ENCODE data around the gene SDC1.

The SDC1 gene

GRCh38 chr2:20175931-20176330 is 49.0 kb downstream of the SDC1 start:
- Histone ChIP-seq H3K4me3 (ENCODE audit: low read length) (no peak overlapping the region), H3K27ac (ENCODE audit: low read length) (no peak overlapping the region), H3K27me3 (ENCODE audit: control insufficient read depth, insufficient read depth, low read length) (no peaks in the 10 kb centered on the region), H3K4me1 (ENCODE audit: control insufficient read depth, insufficient read depth, low read length) (peaks cover 4% of the 10 kb centered on the region), H3K36me3 (ENCODE audit: control insufficient read depth, insufficient read depth, low read length) (no peaks in the 10 kb centered on the region), H3K9me3 (ENCODE audit: control insufficient read depth, insufficient read depth, low read length) (no peaks in the 10 kb centered on the region)
- no peak for DNase-seq (ENCODE audit: low read depth, low spot score)
- WGBS (ENCODE audit: insufficient coverage, insufficient read length): 100% methylated on average over 1 of the region's 3 CpGs

- H3K27me3 ChIP-seq (ENCODE audit: control insufficient read depth, insufficient read depth, low read length): no peaks in the 10 kb centered on the region
- H3K27ac ChIP-seq (ENCODE audit: low read length): no peak overlapping the region
- no peak for DNase-seq (ENCODE audit: low read depth, low spot score)
- peaks cover 3% of the 10 kb centered on the region for H3K4me1 ChIP-seq (ENCODE audit: control insufficient read depth, insufficient read depth, low read length)
- WGBS (ENCODE audit: insufficient coverage, insufficient read length): no CpG with 5 or more reads among the region's 8 CpGs
- H3K9me3 ChIP-seq (ENCODE audit: control insufficient read depth, insufficient read depth, low read length): no peaks in the 10 kb centered on the region
- no peaks in the 10 kb centered on the region for H3K36me3 ChIP-seq (ENCODE audit: control insufficient read depth, insufficient read depth, low read length)
- H3K4me3 ChIP-seq (ENCODE audit: low read length): no peak overlapping the region
These were observed 49.7 kb downstream of the SDC1 start for GRCh38 chr2:20175267-20175666.

GRCh38 chr2:20174410-20174809 is 50.5 kb downstream of the SDC1 start:
- Histone ChIP-seq H3K27me3 (ENCODE audit: control insufficient read depth, insufficient read depth, low read length) (no peaks in the 10 kb centered on the region), H3K4me3 (ENCODE audit: low read length) (no peak overlapping the region), H3K4me1 (ENCODE audit: control insufficient read depth, insufficient read depth, low read length) (peaks cover 5% of the 10 kb centered on the region), H3K27ac (ENCODE audit: low read length) (no peak overlapping the region), H3K9me3 (ENCODE audit: control insufficient read depth, insufficient read depth, low read length) (no peaks in the 10 kb centered on the region), H3K36me3 (ENCODE audit: control insufficient read depth, insufficient read depth, low read length) (no peaks in the 10 kb centered on the region)
- DNase-seq (ENCODE audit: low read depth, low spot score): no peak
- WGBS (ENCODE audit: insufficient coverage, insufficient read length): no CpG with 5 or more reads among the region's 2 CpGs

- no peak for DNase-seq (ENCODE audit: low read depth, low spot score)
- H3K9me3 ChIP-seq (ENCODE audit: control insufficient read depth, insufficient read depth, low read length): no peaks in the 10 kb centered on the region
- H3K27me3 ChIP-seq (ENCODE audit: control insufficient read depth, insufficient read depth, low read length): no peaks in the 10 kb centered on the region
- WGBS (ENCODE audit: insufficient coverage, insufficient read length): no CpG with 5 or more reads among the region's 14 CpGs
- peaks cover 7% of the 10 kb centered on the region for H3K4me1 ChIP-seq (ENCODE audit: control insufficient read depth, insufficient read depth, low read length)
- H3K27ac ChIP-seq (ENCODE audit: low read length): no peak overlapping the region
- no peak overlapping the region for H3K4me3 ChIP-seq (ENCODE audit: low read length)
- no peaks in the 10 kb centered on the region for H3K36me3 ChIP-seq (ENCODE audit: control insufficient read depth, insufficient read depth, low read length)
These were observed 51.2 kb downstream of the SDC1 start for GRCh38 chr2:20173496-20174402.

- no peak for DNase-seq (ENCODE audit: low read depth, low spot score)
- WGBS (ENCODE audit: insufficient coverage, insufficient read length): no CpG with 5 or more reads among the region's 5 CpGs
- H3K27ac ChIP-seq (ENCODE audit: low read length): no peak overlapping the region
- H3K4me3 ChIP-seq (ENCODE audit: low read length): no peak overlapping the region
- no peaks in the 10 kb centered on the region for H3K27me3 ChIP-seq (ENCODE audit: control insufficient read depth, insufficient read depth, low read length)
- H3K9me3 ChIP-seq (ENCODE audit: control insufficient read depth, insufficient read depth, low read length): no peaks in the 10 kb centered on the region
- no peaks in the 10 kb centered on the region for H3K36me3 ChIP-seq (ENCODE audit: control insufficient read depth, insufficient read depth, low read length)
- H3K4me1 ChIP-seq (ENCODE audit: control insufficient read depth, insufficient read depth, low read length): peaks cover 7% of the 10 kb centered on the region
These were observed 51.9 kb downstream of the SDC1 start for GRCh38 chr2:20173064-20173463.

GRCh38 chr2:20172273-20173055 is 52.5 kb downstream of the SDC1 start:
- H3K4me1 ChIP-seq (ENCODE audit: control insufficient read depth, insufficient read depth, low read length): peaks cover 7% of the 10 kb centered on the region
- H3K36me3 ChIP-seq (ENCODE audit: control insufficient read depth, insufficient read depth, low read length): no peaks in the 10 kb centered on the region
- no peaks in the 10 kb centered on the region for H3K27me3 ChIP-seq (ENCODE audit: control insufficient read depth, insufficient read depth, low read length)
- H3K4me3 ChIP-seq (ENCODE audit: low read length): no peak overlapping the region
- no CpG with 5 or more reads among the region's 13 CpGs for WGBS (ENCODE audit: insufficient coverage, insufficient read length)
- no peak for DNase-seq (ENCODE audit: low read depth, low spot score)
- no peak overlapping the region for H3K27ac ChIP-seq (ENCODE audit: low read length)
- no peaks in the 10 kb centered on the region for H3K9me3 ChIP-seq (ENCODE audit: control insufficient read depth, insufficient read depth, low read length)

- Histone ChIP-seq H3K4me3 (ENCODE audit: low read length) (no peak overlapping the region), H3K9me3 (ENCODE audit: control insufficient read depth, insufficient read depth, low read length) (no peaks in the 10 kb centered on the region), H3K27ac (ENCODE audit: low read length) (no peak overlapping the region), H3K4me1 (ENCODE audit: control insufficient read depth, insufficient read depth, low read length) (peaks cover 7% of the 10 kb centered on the region), H3K27me3 (ENCODE audit: control insufficient read depth, insufficient read depth, low read length) (no peaks in the 10 kb centered on the region), H3K36me3 (ENCODE audit: control insufficient read depth, insufficient read depth, low read length) (no peaks in the 10 kb centered on the region)
- DNase-seq (ENCODE audit: low read depth, low spot score): no peak
- no CpG with 5 or more reads among the region's 3 CpGs for WGBS (ENCODE audit: insufficient coverage, insufficient read length)
These were observed 53.4 kb downstream of the SDC1 start for GRCh38 chr2:20171445-20171977.

GRCh38 chr2:20170704-20171250 is 54.2 kb downstream of the SDC1 start:
- Histone ChIP-seq H3K27me3 (ENCODE audit: control insufficient read depth, insufficient read depth, low read length) (no peaks in the 10 kb centered on the region), H3K9me3 (ENCODE audit: control insufficient read depth, insufficient read depth, low read length) (no peaks in the 10 kb centered on the region), H3K4me3 (ENCODE audit: low read length) (no peak overlapping the region), H3K36me3 (ENCODE audit: control insufficient read depth, insufficient read depth, low read length) (no peaks in the 10 kb centered on the region), H3K4me1 (ENCODE audit: control insufficient read depth, insufficient read depth, low read length) (peaks cover 9% of the 10 kb centered on the region), H3K27ac (ENCODE audit: low read length) (no peak overlapping the region)
- DNase-seq (ENCODE audit: low read depth, low spot score): no peak
- WGBS (ENCODE audit: insufficient coverage, insufficient read length): no CpG with 5 or more reads among the region's 14 CpGs

- WGBS (ENCODE audit: insufficient coverage, insufficient read length): no CpG with 5 or more reads among the region's 16 CpGs
- no peak for DNase-seq (ENCODE audit: low read depth, low spot score)
- Histone ChIP-seq H3K27me3 (ENCODE audit: control insufficient read depth, insufficient read depth, low read length) (no peaks in the 10 kb centered on the region), H3K27ac (ENCODE audit: low read length) (no peak overlapping the region), H3K4me3 (ENCODE audit: low read length) (no peak overlapping the region), H3K9me3 (ENCODE audit: control insufficient read depth, insufficient read depth, low read length) (no peaks in the 10 kb centered on the region), H3K36me3 (ENCODE audit: control insufficient read depth, insufficient read depth, low read length) (no peaks in the 10 kb centered on the region), H3K4me1 (ENCODE audit: control insufficient read depth, insufficient read depth, low read length) (peaks cover 9% of the 10 kb centered on the region)
These were observed 54.9 kb downstream of the SDC1 start for GRCh38 chr2:20169796-20170703.

Data from iPS DF 6.9 (cell line).